ENCODE measurements around the gene ZHX3.

ZHX3 gene

DNA sequence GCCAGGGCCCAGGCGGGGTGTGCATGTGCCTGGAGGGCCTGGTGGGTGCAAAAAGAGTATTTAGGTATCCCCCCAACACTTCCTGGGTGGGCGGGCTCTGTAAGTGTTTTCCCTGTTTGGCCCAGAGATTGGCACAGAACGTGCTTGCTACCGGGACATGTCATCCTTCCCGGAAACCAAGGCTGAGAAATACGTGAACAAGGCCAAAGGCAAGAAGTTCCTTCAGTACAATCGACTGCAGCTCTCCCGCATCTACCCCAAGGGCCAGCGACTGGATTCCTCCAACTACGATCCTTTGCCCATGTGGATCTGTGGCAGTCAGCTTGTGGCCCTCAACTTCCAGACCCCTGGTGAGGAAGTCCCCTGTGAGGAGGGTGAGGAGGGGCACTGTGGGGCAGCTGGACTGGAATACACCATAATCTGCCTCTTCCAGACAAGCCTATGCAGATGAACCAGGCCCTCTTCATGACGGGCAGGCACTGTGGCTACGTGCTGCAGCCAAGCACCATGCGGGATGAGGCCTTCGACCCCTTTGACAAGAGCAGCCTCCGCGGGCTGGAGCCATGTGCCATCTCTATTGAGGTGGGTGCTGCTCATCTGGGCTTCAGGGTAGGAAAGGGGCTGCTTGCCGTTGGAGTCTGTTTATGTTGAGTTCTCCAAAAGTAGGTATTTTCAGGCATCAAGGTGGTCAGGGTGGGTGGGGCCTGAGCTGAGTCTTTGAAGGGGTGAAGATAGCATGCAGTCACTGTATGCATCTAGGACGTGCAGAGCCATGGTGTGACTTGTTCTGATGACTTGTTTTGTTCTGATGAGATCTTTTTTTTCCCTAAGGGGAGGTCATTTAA is 145.0 kb downstream of the ZHX3 start:
- no peaks in the 10 kb centered on the region for H3K27me3 Mint-ChIP-seq
- peaks cover 15 to 37% of the 10 kb centered on the region in 2 donors for H3K4me1 Mint-ChIP-seq (ENCODE audit: low read depth in 2 of 2)
- H3K4me3 Mint-ChIP-seq = no peak overlapping the region
- peak; percentile 12 for ATAC-seq (replicated peaks)
- no peaks in the 10 kb centered on the region for H3K9me3 Mint-ChIP-seq
- H3K27ac Mint-ChIP-seq = peak overlapping the region; percentile 74 to 84
- no peak for DNase-seq
- H3K36me3 Mint-ChIP-seq (ENCODE audit: insufficient read depth) = peaks cover 79% of the 10 kb centered on the region

DNA sequence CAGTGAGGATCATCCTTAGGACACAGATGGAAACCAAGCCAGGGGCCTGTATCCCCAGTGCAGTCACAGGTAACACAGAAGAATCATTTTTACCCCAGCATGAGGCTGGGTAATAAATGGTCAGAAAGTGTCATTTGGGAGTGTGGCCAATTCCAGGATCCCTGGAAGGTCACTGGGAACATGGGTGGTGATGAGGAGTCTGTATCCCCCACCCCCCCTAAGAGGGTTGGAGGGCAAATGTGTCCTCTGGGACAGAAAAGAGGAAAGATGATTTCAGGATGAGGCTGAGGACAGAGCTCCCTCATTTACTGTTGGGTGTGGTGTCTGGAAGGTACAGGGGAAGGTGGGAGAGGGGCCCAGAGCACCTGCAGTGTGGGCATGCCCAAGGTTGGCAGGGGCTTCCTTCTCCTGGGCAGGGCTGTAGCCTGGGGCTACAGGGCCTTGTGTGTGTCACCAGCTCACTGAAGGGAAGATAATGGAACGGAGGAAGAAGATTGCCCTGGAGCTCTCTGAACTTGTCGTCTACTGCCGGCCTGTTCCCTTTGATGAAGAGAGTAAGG is 145.7 kb downstream of the ZHX3 start:
- no peak for DNase-seq
- no peak overlapping the region for H3K4me3 Mint-ChIP-seq
- H3K36me3 Mint-ChIP-seq (ENCODE audit: insufficient read depth) = peaks cover 82% of the 10 kb centered on the region
- peaks cover 22 to 44% of the 10 kb centered on the region in 2 donors for H3K4me1 Mint-ChIP-seq (ENCODE audit: low read depth in 2 of 2)
- no peaks in the 10 kb centered on the region for H3K9me3 Mint-ChIP-seq
- peak overlapping the region; percentile 80 to 84 for H3K27ac Mint-ChIP-seq
- no peak for ATAC-seq (replicated peaks)
- H3K27me3 Mint-ChIP-seq = no peaks in the 10 kb centered on the region

DNA sequence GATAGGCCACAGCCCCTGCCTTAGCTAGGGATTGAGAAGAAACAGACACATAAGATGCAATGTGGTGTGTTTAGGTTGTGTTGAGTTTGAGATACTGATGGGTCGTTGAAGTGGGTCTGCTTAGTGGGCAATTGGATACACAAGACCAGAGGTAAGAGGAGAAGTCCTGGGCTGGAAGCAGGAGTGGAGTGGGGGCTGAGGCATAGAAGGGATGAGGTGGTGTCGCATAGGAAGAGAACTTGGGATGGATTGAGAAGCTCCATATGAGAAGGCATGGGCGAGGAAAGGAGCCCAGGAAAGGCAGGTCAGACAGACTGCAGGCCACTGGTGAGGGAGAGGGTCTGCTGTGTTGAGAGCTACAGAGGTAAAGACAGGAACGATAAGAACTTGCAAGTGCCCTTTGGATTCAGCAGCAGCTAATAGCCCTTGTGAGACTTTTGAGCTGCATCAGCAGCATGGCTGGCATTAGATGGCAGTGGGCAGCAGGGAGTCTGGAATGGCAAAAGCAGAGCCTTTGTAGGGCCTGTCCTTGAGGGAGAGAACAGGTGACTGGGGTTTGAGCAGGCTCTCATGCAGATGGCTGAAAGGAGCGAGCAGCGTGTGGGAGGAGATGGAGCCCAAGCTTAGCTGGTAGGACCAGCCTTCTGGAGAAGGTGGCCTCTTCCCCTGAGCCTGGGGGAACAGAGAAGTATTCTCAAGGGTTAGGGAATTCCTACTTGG is 147.0 kb downstream of the ZHX3 start:
- H3K4me3 Mint-ChIP-seq = no peak overlapping the region
- ATAC-seq (replicated peaks) (no peak), DNase-seq (no peak)
- peaks cover 84% of the 10 kb centered on the region for H3K36me3 Mint-ChIP-seq (ENCODE audit: insufficient read depth)
- H3K27ac Mint-ChIP-seq = peak overlapping the region; percentile 80 to 84
- peaks cover 23 to 52% of the 10 kb centered on the region in 2 donors for H3K4me1 Mint-ChIP-seq (ENCODE audit: low read depth in 2 of 2)
- no peaks in the 10 kb centered on the region for H3K27me3 Mint-ChIP-seq
- H3K9me3 Mint-ChIP-seq = no peaks in the 10 kb centered on the region

DNA sequence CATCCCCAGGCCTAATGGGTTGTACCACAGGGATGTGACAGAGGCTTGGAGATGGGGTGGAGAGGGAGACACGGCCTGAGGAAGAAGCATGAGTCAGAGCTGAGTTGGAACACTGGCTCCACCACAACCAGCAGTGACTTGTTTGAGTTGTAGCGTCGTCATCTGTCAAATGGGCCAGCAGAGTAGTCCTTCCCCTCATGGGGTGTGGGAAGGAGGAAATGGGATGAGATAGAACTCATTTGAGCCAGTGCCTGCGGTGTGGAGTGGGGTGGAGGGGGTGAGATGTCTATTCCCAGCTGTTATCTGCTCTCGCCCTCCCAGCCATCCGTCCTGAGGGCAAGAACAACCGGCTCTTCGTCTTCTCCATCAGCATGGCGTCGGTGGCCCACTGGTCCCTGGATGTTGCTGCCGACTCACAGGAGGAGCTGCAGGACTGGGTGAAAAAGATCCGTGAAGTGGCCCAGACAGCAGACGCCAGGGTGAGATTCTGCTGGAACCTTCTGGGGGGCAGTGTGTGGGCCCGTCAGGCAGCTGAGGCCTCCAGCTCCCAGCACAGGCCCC is 147.7 kb downstream of the ZHX3 start:
- no peaks in the 10 kb centered on the region for H3K27me3 Mint-ChIP-seq
- peaks cover 23 to 52% of the 10 kb centered on the region in 2 donors for H3K4me1 Mint-ChIP-seq (ENCODE audit: low read depth in 2 of 2)
- ATAC-seq (replicated peaks) (no peak), DNase-seq (no peak)
- H3K36me3 Mint-ChIP-seq (ENCODE audit: insufficient read depth) = peaks cover 89% of the 10 kb centered on the region
- no peaks in the 10 kb centered on the region for H3K9me3 Mint-ChIP-seq
- H3K4me3 Mint-ChIP-seq = no peak overlapping the region
- peak overlapping the region; percentile 33 to 80 for H3K27ac Mint-ChIP-seq

DNA sequence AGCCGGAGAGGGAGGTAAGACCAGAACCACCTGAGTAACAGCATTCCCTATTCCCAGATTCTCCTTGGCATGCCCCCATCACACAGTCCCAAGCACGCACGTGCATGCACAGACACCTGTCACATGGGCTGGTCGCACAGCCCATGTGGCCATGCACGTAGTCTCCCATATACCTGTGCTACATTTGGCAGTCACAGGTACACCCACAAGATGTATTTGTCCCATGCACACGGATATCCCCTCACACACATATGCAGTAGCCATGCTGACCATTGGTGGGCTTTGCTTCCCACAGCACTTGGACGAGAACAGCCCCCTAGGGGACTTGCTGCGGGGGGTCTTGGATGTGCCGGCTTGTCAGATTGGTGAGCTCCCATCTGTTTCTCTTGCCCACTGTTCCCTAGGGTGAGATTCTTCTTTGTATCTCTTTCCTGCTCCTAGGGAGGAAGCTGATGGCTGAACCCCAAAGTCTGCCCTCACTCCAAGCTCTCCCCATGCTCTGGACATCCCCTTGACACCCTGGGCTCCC is 148.3 kb downstream of the ZHX3 start:
- Mint-ChIP-seq H3K36me3 (ENCODE audit: insufficient read depth) (peaks cover 89% of the 10 kb centered on the region), H3K27me3 (no peaks in the 10 kb centered on the region)

DNA sequence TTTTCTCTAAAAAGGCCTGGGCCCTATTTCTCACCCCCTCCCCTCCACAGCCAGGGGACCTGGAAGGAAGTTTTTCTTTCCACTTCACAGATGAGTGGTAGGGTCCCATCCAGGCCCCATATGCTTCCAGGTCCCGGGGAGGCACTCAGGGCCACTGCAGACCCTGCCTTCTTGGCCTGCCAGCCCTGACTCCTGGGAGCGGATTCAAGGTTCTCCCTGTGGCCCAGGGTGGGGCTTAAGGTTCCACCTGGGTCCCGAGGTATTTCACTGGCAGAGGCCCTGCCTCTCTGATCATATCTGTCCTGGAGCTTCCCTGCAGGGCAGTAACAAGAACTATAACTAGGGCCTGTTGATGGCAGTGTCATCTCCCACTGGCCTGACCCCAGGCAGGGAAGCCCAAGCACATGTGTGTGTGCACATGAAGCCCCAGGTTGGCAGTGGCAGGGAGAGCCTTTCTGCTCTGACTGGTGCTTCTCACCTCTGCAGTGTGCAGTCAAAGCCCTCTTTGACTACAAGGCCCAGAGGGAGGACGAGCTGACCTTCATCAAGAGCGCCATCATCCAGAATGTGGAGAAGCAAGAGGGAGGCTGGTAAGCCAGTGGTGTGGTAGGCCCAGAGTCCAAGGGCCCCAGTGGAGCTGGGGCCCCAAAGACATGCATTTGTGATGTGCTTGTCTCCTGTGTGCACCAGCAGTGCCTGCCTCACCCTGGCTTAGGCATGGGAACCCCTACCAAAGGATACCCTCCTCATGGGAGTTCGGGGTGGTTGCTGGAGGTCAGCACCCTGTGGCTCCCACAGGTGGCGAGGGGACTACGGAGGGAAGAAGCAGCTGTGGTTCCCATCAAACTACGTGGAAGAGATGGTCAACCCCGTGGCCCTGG is 149.0 kb downstream of the ZHX3 start:
- peak overlapping the region in 1 of 2 donors; percentile 21 for H3K4me3 Mint-ChIP-seq
- H3K27ac Mint-ChIP-seq = peak overlapping the region; percentile 73 to 93
- no peaks in the 10 kb centered on the region for H3K9me3 Mint-ChIP-seq
- ATAC-seq (replicated peaks) = no peak
- H3K36me3 Mint-ChIP-seq (ENCODE audit: insufficient read depth) = peaks cover 90% of the 10 kb centered on the region
- H3K4me1 Mint-ChIP-seq (ENCODE audit: low read depth in 2 of 2) = peaks cover 29 to 58% of the 10 kb centered on the region in 2 donors
- DNase-seq = no peak
- no peaks in the 10 kb centered on the region for H3K27me3 Mint-ChIP-seq

More for the DNA sequence above, 148.3 kb downstream of the ZHX3 start:
- H3K27ac Mint-ChIP-seq = peak overlapping the region in 1 of 2 donors; percentile 33
- H3K4me1 Mint-ChIP-seq (ENCODE audit: low read depth in 2 of 2) = peaks cover 27 to 54% of the 10 kb centered on the region in 2 donors
- ATAC-seq (replicated peaks) (no peak), DNase-seq (no peak)
- no peak overlapping the region for H3K4me3 Mint-ChIP-seq
- no peaks in the 10 kb centered on the region for H3K9me3 Mint-ChIP-seq

DNA sequence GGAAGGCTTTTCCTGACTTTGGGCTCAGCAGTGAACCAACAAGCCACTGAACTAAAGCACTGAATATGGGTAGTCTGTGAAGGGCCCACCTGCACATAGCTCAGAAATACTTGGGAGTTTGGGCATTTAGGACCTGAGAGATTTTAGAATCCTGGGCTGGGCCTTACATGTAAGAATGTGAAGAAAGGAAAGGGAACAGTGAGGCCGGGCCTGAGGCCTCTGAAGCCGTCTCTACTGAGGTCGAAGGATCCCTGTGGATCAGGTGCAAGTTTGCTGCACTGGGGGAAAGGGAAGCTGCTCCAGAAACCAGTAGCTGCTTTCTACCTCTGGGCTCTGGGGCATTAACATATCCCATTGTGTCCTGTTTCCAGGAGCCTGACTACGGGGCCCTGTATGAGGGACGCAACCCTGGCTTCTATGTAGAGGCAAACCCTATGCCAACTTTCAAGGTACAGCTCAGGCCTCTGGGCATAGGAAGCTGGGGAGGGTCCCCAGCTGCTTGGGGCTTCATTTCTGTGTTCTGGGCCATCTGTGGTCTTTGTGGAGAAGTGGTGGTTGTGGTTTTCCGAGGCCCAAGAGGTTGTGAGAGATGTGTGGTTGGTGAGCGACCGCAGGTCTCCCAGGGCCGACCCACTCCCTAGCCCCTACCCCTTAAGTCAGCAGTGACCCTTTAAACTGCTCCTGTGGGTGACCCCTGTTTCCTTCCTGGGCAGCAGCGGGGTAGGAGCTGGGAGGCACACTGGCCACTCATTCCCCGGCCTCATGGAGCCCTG is 149.9 kb downstream of the ZHX3 start:
- Mint-ChIP-seq H3K27ac (peak overlapping the region; percentile 73 to 93), H3K4me3 (peak overlapping the region in 1 of 2 donors; percentile 44), H3K4me1 (ENCODE audit: low read depth in 2 of 2) (peaks cover 29 to 59% of the 10 kb centered on the region in 2 donors), H3K36me3 (ENCODE audit: insufficient read depth) (peaks cover 90% of the 10 kb centered on the region), H3K27me3 (no peaks in the 10 kb centered on the region), H3K9me3 (no peaks in the 10 kb centered on the region)
- ATAC-seq (replicated peaks) (peak; percentile 36), DNase-seq (no peak)

DNA sequence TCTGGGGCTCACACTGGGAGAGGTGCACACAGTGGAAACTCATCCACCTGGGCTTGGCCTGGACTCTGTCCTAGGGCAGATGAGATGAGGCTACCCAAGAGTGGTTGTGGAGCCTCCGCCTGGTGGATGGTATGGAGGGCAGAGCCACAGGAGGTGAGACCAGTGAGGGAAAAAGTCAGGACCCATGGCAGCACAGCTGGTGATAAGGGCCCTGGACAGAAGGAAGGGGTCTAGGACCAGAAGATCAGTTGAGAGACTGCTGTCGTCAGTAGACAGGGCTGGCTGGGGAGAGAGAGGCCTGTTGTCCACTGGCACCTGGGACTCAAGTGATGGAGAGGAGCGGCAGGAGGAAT is 150.4 kb downstream of the ZHX3 start:
- ATAC-seq (replicated peaks) (no peak), DNase-seq (no peak)
- H3K36me3 Mint-ChIP-seq (ENCODE audit: insufficient read depth) = peaks cover 90% of the 10 kb centered on the region
- no peaks in the 10 kb centered on the region for H3K9me3 Mint-ChIP-seq
- H3K4me3 Mint-ChIP-seq = peak overlapping the region in 1 of 2 donors; percentile 44
- H3K27ac Mint-ChIP-seq = peak overlapping the region; percentile 73 to 93
- no peaks in the 10 kb centered on the region for H3K27me3 Mint-ChIP-seq
- H3K4me1 Mint-ChIP-seq (ENCODE audit: low read depth in 2 of 2) = peaks cover 33 to 61% of the 10 kb centered on the region in 2 donors

DNA sequence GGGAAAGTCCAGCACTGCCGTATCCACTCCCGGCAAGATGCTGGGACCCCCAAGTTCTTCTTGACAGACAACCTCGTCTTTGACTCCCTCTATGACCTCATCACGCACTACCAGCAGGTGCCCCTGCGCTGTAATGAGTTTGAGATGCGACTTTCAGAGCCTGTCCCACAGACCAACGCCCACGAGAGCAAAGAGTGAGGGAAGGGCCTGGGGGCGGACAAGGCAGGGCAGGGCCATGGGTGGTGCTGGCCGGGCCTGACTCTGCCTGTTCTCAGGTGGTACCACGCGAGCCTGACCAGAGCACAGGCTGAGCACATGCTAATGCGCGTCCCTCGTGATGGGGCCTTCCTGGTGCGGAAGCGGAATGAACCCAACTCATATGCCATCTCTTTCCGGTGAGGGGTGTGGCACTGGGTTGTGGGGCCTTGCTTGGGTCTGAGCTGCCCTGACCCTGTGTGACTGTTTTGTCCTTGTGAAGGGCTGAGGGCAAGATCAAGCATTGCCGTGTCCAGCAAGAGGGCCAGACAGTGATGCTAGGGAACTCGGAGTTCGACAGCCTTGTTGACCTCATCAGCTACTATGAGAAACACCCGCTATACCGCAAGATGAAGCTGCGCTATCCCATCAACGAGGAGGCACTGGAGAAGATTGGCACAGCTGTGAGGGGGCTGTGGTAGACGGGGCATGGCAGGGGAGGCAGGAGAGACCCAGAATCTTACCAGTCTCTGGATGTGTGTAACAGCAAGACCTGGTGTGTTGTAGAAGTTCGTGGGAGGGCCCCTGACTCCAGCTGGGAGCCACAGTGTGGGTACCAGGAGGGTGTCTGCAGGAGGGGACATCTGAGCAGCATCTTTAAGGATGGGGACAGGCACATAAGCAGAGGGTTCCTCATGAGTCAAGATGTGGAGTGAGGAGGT is 151.1 kb downstream of the ZHX3 start:
- H3K4me3 Mint-ChIP-seq = peak overlapping the region in 1 of 2 donors; percentile 44
- ATAC-seq (replicated peaks) = no peak
- H3K4me1 Mint-ChIP-seq (ENCODE audit: low read depth in 2 of 2) = peaks cover 38 to 60% of the 10 kb centered on the region in 2 donors

DNA sequence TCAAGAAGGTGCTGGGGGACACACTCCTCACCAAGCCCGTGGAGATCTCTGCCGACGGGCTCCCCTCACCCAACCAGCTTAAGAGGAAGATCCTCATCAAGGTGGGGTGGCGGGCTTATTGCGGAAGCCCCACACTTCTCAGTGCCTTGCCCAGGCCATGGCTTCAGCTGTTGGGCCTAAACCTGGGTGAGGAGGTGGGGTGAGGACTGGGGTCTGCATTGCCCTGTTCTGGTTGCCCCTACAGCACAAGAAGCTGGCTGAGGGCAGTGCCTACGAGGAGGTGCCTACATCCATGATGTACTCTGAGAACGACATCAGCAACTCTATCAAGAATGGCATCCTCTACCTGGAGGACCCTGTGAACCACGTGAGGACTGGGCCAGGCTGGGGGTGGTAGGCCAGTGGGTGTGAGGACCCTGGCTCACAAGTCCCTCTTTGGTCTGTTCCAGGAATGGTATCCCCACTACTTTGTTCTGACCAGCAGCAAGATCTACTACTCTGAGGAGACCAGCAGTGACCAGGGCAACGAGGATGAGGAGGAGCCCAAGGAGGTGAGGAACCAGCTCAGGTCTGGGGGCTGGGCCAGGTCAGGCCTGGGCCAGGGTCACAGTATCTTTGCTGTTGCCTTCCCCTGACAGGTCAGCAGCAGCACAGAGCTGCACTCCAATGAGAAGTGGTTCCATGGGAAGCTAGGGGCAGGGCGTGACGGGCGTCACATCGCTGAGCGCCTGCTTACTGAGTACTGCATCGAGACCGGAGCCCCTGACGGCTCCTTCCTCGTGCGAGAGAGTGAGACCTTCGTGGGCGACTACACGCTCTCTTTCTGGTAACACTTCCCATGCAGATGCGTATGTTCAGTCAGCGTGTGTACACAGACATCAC is 152.3 kb downstream of the ZHX3 start:
- Mint-ChIP-seq H3K9me3 (no peaks in the 10 kb centered on the region), H3K36me3 (ENCODE audit: insufficient read depth) (peaks cover 78% of the 10 kb centered on the region), H3K4me3 (peak overlapping the region in 1 of 2 donors; percentile 26), H3K4me1 (ENCODE audit: low read depth in 2 of 2) (peaks cover 43 to 63% of the 10 kb centered on the region in 2 donors), H3K27me3 (no peaks in the 10 kb centered on the region), H3K27ac (peak overlapping the region; percentile 73 to 93)
- ATAC-seq (replicated peaks) (no peak), DNase-seq (no peak)

More for the DNA sequence above, 151.1 kb downstream of the ZHX3 start:
- no peaks in the 10 kb centered on the region for H3K9me3 Mint-ChIP-seq
- H3K27ac Mint-ChIP-seq = peak overlapping the region; percentile 73 to 93
- H3K27me3 Mint-ChIP-seq = no peaks in the 10 kb centered on the region
- peaks cover 87% of the 10 kb centered on the region for H3K36me3 Mint-ChIP-seq (ENCODE audit: insufficient read depth)
- DNase-seq = no peak

Data from effector memory CD8-positive, alpha-beta T cell (primary cell).